GM18508 (cell line): ENCODE data around the gene TCF15.
"Not testable (repeated sequence)": the region's sequence is repeated elsewhere in the genome, so short reads cannot be mapped to it uniquely, and the experiment has no call there.

Source experiments
- ATAC-seq: cut with Tn5 transposase; IDR thresholded peaks from one replicate; pipeline ENCODE4 v1.9.1; 2021; ENCODE audit warnings: moderate number of reproducible peaks; ENCODE audit not compliant: insufficient read depth, unreplicated experiment

Gene TCF15

DNA sequence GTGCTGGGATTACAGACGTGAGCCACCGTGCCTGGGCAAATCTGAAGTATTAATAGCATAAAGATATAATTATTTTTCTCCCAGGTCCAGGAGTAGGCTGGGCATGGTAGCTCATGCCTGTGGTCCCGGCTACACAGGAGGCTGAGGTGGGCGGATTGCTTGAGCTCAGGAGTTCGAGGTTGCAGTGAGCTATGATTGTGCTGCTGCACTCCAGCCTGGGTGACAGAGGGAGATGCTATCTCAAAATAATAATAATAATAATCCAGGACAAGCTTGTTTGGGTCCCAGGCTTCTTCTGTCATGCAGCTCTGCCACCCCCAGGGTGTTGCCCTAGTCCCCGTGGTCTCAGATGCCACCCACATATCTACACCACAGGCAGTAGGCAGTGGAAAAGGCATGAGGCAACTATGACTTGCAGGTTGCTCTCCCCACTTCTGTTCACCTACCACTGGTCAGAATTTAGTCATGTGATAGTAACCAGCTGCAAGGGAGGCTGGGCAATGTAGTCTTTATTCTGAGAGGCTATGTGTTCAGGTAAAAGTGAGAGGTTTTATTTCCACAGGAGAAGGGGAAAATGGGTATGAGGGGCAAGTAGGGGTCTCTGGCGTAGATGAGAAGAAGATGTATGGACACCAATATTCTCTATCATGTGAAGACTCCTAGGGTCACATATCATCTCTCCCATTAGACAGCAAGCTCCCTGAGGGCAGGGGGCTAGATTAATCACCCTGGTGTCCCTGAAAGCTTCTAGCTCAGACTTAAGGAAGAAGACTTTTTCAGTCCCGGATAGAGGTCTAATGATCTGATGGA is 25.7 kb downstream of the TCF15 start:
- ATAC-seq, result no peak

DNA sequence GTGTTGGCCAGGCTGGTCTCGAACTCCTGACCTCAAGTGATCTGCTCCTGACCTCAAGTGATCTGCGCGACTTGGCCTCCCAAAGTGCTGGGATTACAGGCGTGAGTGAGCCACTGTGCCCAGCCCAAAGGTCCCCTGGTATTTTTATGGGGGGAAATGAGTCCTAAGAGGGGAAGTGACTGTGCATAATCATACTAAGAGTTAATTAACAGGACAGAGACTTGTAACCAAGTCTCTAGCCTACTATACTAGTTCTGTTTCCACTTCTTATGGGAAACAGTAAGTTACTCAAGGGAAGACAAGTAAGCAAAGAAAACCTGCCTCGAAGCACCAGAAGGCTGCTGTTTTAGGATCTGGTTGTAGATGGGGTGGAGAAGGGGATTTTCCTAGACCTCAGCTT is 27.9 kb downstream of the TCF15 start:
- ATAC-seq, result no peak

DNA sequence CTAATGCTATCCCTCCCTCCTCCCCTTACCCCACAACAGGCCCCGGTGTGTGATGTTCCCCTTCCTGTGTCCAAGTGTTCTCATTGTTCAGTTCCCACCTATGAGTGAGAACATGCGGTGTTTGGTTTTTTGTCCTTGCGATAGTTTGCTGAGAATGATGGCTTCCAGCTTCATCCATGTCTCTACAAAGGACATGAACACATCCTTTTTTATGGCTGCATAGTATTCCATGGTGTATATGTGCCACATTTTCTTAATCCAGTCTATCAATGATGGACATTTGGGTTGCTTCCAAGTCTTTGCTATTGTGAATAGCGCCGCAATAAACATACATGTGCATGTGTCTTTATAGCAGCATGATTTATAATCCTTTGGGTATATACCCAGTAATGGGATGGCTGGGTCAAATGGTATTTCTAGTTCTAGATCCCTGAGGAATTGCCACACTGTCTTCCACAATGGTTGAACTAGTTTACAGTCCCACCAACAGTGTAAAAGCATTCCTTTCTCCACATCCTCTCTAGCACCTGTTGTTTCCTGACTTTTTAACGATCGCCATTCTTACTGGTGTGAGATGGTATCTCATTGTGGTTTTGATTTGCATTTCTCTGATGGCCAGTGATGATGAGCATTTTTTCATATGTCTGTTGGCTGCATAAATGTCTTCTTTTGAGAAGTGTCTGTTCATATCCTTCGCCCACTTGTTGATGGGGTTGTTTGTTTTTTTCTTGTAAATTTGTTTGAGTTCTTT is 31.0 kb downstream of the TCF15 start:
- not testable (repeated sequence) for ATAC-seq

DNA sequence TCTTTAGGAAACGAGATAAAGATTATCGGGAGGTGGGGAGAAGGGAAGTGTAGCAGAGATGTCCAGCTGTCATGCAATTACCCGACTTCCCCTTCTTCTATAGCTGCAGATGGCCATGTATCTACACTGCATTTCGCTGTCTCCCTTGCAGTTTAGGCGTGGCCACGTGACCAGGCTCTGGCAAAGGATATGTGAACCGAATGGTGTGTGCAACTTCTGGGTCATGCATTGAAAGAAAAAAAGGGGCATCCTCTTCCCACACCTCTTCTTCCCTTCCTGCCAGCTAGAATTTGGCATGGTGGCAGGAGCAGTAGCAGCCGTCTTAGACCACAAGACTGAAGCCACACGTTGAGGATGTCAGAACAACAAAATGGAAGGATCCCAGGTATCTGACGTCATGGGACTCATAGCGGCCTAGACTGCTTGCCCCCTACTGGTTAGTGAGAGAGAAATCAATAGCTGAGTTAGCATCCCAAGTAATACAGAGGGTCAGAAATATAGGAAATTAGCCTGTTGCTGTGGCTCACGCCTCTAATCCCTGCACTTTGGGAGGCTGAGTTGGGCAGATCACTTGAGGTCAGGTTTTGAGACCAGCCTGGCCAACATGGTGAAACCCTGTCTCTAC is 32.8 kb downstream of the TCF15 start:
- no peak for ATAC-seq

DNA sequence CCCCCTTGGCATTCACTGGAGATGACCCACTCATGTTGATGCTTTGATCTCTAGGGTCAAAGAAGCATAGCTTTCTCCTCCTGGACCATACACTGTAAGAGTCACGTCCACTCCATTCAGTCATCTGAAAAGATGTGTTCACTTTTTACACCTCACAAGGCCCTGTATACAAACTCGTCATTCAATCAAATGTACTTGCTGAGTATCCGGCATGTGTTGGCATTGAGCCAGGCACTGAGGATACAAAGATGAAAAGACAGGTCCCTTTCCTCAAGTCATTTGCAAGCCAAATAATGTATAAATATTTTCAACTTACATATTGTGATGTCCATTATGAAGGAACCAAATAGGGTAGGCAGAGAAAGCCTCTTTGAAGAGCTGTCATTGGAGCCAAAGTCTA is 34.0 kb downstream of the TCF15 start:
- no peak for ATAC-seq

DNA sequence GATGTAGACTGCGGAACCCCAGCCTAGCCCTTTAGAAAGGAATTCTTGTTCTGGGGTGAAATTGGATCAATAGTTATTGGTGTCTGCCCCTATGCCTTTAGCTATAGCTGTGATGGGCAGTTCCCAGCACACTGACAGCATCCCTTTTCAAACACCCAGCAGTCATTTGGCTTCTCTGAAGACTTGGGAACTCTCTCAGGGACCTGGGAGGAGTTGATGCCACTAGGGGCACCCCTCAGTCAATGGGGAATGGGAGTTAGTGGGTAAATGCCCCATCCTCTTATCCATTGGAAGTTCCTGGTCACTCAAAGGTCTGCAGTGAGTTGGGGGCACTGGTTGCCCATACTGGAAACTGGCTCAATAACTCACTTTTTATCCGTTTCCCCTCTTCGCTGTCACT is 34.9 kb downstream of the TCF15 start:
- no peak for ATAC-seq

DNA sequence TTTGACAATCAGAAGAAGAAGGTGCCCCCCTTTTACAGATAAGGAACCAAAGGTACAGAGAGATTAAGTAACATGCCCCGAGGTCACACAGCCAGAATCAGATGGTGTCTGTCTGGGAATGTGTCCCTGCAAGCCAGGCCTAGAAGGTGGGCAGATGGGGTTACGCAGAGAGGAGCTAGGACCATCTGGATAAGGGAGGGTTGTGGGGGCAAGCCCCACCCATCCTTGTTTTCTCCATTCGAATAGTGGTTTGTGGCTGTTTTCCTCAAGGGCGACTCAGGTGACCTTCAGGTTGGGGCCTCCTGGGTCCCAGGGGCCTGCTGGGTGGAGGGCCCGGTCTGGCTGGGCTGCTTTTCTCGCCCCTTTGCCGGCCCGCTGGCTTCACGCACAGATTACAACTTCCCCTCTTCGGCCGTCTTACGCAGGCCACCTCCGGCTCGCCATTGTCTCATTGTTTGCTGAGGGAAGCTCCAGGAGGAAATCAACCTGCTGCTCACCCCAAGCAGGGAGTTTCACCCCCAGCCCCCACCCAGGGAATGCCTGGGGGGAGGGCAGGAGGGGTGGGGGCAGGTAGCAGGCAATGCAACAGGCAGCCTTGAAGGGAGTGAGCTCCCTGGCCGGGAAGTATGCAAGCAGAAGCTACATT is 35.7 kb downstream of the TCF15 start:
- no peak for ATAC-seq

DNA sequence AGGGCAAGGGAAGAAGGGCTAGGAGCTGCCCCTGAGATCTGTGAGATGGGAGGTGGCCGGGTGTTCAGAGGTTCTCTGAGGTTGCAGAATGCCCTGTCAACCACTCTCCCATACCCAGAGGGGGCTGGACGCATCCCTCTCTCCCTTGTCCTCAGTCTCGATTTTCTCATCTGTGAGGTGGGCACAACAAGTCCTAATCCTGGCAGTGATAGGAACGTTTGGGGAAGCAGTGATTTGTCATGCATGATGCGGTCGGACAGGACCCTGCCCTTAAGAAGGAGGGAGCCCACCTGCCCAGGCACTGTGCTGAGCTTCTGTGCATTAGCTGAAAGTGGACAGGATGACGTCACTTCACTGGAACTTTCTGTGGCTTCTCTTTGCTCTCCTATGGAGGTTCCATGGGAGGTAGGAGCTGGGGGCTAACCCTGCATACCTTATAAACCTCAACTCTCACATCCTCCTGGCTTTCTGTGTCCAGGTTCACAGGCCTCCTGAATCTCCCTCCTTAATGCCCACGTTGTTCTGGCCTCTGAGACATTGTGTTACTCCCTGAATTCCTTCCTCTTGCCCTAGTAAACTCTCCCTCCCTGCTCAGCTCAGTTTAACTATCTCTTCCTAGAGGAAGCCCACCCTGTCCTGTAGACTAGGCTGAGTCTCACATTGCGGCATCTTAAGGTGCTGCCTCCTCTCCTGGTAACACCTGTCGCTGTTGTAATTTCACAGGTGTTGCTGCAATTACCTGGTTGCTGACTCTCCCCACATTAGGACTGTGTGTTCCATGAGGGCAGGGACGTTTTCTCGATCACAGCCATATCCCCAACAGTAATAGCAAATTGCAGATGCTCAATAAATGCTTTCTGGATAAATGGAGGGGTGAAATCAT is 36.5 kb downstream of the TCF15 start:
- no peak for ATAC-seq

DNA sequence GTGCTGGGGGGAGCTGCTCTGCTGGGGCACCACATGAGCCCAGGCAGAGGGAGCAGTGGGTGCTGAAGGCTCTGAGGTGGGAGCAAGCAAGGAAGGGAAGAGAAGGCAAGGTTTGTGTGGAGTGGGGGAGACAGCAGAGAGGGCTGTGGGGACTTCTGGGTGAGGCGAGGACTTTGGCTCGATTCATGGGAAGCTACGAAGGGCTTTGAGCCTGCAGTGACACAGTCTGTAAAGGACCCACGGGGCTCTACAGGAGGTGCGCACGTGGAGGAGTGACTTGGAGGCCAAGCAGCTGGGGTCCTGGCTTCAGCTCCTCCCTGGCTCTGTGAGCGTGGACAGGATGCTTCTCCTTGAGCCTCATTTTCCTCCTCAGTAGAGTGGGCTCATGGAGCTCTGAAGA is 37.4 kb downstream of the TCF15 start:
- ATAC-seq, result no peak

DNA sequence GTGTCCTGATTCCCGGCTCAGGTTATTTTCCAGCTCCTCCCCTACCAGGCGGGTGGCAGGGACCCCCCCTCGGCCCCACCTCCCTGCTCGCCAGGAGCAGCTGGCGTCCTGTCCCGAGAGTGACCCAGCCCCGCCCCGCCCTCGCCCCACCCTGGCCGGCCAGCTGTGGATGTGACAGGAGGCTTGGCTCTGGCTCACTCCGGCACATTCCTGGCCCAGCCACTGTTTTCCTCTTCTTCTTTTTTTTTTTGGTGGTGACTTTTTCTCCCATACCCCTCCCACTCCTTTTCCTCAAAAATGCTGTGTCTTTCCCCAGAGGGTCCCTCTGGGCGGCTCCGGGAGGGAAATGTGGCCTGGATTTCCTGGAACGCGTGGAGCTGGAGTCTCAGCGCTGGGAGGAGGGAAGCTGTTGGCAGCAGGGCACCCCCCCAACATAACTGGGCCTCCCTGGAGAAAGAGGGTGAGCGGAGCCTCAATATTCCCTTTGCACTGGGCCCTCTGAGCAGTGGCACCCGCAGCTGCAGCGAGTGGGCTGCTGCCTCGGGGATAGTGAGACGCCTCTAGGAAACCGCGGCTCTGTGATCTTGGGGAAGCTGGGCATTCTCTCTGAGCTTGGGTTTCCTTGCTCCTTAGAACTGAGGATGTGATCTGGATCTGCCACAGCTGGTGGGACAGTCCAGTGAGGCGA is 38.2 kb downstream of the TCF15 start:
- no peak for ATAC-seq

DNA sequence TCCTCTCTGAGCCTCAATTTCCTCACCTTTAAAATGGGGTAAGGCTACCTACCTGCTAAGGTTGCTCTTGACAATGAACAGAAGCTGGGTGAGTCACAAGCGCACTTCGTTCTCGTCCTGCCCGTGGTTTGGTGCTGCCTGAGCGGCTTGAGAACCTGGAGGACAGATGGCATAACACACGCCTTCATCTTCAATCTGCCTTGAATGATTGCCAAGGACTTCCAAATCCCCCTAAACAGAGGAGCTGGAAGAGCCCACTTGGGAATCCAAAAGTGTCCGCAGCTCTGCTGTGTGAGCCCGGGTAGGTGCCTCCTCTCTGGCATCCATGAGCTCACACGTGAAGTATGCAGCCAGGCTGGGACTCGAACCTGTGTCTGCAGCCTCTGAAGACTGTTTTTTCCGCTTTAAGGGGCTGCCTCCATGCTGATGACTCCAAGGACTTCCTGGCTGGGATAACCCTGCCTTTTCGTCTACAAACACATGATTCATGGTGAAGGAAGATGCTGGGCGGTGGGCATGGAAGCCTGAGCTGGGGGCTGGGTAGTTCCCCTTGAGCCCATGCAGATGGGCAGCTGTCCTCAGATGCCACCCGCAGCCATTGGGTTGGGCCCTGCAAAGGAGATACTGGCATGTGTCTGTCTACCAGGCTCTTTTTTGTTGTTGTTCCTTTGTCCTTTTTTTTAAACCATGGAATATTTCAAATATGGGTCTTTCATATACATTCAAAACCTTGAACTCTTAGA is 41.3 kb downstream of the TCF15 start:
- ATAC-seq, result no peak

DNA sequence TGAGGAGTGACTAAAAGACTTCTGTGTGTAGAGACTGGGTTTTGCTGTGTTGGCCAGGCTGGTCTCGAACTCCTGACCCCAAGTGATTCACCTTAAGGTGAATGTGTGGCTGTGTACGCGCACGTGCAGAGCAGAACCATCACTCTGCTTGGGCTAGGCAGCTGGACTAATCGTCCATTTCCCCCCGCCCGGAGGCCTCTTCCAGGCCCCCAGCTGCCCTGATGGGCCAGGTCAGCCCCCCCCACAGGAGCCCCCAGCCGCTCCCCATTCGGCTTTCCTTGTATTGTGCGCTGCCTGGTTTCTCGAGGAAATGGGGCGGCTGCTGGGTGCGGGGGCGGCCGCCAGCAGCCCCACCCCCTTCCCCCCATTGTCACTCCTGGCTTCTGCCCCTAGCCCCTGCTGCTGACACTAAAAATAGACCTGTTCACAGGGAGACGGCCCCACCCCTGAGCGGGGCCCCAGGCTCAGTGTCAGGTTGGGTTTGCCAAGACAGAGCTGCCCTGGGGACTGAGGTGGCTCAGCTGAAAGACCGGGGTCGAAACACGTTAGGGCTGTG is 41.9 kb downstream of the TCF15 start:
- ATAC-seq, result no peak

DNA sequence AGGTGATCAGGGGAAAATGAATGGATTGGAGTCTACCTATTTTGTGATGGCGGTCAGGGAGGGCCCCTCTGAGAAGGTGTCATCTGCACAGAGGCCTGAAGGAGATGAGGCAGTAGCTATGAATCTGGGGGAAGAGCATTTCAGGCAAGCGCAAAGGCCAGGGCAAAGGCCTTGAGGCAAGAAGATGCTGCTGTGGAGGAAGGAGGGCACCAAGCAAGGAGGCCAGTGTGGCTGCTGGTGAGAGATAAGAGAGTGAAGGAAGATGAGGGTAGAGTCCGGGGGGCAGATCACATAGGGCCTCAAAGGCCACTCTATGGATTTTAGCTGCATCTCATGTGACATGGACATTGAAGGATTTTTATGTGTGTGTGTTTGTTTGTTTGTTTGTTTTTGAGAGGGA is 45.9 kb downstream of the TCF15 start:
- ATAC-seq, result no peak

DNA sequence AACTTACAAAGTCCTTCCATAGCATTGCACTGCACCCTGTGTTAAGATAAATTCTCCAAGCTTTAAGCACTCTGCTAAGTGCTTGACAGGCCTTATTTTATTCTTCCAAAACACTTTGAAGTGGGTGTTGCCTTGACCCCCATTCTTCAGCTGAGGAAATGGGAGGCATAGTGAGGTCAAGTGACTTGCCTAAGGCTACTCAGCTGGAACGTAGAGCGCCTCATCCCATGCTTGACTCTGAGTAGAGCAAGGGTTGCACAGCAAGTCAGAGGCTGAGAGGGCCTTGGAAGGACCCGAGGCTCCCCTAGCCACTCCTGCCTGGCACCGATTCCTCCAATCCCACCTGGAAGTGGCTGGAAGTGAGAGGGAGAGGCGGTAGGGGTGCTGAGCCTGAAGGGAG is 46.9 kb downstream of the TCF15 start:
- no peak for ATAC-seq

DNA sequence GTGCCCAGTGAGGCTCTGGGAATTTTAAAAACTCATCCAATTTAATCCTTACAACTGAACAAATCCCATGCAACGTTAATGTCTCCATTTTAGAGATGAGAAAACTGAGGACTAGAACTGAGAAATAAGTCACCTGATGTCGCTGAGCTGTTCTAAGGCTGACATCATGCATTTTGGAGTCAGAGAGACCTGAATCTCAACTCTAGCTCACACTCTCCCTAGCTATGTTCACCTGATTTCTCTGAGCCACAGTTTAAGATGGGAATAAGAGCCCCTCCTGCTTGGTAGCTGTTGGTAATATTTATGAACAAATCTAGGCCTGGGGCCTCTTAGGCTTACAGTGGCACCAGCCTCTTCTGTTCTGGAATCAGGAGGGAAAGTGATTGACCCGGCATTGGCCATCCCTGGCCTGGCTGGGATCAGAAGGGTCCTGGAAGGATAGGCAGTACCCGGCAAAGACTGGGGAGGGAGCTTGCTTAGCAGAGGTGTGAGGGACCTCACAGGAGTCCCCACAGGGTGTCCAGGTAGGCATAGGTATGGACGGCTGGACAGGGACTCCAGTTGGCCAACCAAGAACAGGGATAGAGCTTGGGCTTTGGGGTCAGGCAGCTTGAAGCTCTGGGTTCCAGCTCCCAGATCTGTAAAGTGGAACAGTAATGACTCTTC is 47.7 kb downstream of the TCF15 start:
- no peak for ATAC-seq

DNA sequence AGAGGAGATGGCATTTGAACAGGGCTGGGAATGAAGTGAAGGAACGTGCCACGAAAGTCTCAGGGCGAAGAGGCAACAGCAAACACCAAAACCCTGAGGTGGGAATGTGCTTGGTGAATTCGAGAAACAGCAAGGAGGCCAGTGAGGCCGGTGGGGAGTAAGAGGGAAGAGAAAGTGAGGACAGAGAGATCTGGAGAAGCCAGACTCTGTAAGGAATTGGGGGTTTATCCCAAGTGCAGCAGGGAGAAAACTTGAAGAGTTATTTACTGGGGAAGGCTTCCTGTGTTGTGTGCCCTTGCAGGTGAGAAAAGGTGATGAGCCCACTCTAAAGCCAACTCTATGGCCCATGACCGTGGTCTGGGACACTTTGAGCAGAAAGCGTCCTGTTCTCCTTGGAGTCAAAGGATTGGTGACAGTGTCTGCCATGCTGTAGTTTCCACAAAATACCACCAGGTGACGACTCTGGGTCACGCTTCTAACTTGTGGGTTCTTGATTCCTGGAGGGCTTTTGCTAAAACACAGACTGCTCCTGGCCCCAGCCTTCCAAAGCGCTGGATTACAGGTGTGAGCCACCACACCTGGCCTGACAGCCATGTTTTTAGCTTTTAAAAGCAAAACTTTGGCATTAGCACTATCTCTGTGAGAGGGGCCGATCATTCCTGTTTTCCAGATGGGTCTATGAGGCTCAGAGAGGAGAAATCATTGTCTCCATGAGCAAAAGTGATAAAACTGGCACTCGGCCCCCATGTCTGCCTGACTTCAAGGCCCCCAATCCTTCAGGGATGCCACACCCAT is 48.5 kb downstream of the TCF15 start:
- ATAC-seq, result no peak

DNA sequence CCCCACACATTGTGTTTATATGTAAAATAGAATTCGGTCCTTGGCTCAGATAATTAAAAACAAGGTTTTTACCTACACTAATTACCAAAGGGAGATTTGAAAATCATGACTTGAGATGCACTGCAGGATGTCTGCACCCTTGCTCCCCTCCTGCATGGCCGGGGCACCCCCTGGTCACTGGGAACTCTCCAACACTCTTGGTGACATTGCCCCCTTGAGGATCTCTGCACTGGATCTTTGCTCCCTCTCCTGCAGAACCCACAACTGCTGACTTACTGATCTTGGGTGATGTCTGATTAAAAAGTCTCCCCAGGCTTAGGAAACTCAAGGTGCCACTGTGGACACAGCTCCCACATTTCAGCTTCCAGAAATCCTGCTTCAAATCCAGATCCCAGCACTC is 49.4 kb downstream of the TCF15 start:
- no peak for ATAC-seq
